H9 (cell line): ENCODE results near the gene IKZF1. TPM values are rescaled to one million over a fixed set of nuclear protein-coding genes. Genes with fewer than 3 reads are reported as not detected.

Source experiments
- DNase-seq: peaks from one replicate; pipeline ENCODE4 v3.0.0-alpha.2; 2017
- H2AFZ ChIP-seq: one replicate; pipeline ENCODE4 v1.6.1; 2013; ENCODE audit warnings: mild to moderate bottlenecking, low read length, control low read depth, moderate library complexity
- H2AK5ac ChIP-seq: 2 replicates; pipeline ENCODE4 v1.6.1; 2013; ENCODE audit warnings: low read length, control low read depth, mixed read lengths; ENCODE audit not compliant: insufficient read length
- H2BK120ac ChIP-seq: one replicate; pipeline ENCODE4 v1.6.1; 2013; ENCODE audit warnings: low read depth, mild to moderate bottlenecking, low read length, control low read depth, inconsistent platforms; ENCODE audit not compliant: poor library complexity, severe bottlenecking
- H2BK12ac ChIP-seq: 2 replicates; pipeline ENCODE4 v1.6.1; 2013; ENCODE audit warnings: low read length, control low read depth, mixed read lengths, low read depth; ENCODE audit not compliant: insufficient read length
- H2BK15ac ChIP-seq: 2 replicates; pipeline ENCODE4 v1.6.1; 2013; ENCODE audit warnings: low read depth, low read length, control low read depth
- H2BK20ac ChIP-seq: one replicate; pipeline ENCODE4 v1.6.1; 2013; ENCODE audit warnings: low read depth, mild to moderate bottlenecking, low read length, control low read depth, inconsistent platforms; ENCODE audit not compliant: poor library complexity, severe bottlenecking
- H2BK5ac ChIP-seq: 2 replicates; pipeline ENCODE4 v1.6.1; 2013; ENCODE audit warnings: low read length, control low read depth, mixed read lengths; ENCODE audit not compliant: insufficient read length
- H3K14ac ChIP-seq: 2 replicates; pipeline ENCODE4 v1.6.1; 2013; ENCODE audit warnings: low read length, control low read depth; ENCODE audit not compliant: insufficient read depth
- H3K18ac ChIP-seq: 2 replicates; pipeline ENCODE4 v1.6.1; 2013; ENCODE audit warnings: low read depth, mild to moderate bottlenecking, mixed read lengths, low read length, control low read depth; ENCODE audit not compliant: insufficient read length
- H3K23ac ChIP-seq: 2 replicates; pipeline ENCODE4 v1.6.1; 2013; ENCODE audit warnings: low read length, control low read depth, mixed read lengths, low read depth; ENCODE audit not compliant: insufficient read length
- H3K23me2 ChIP-seq: 2 replicates; pipeline ENCODE4 v1.6.1; 2013; ENCODE audit warnings: low read depth, mild to moderate bottlenecking, mixed read lengths, low read length, control low read depth; ENCODE audit not compliant: insufficient read length, poor library complexity, severe bottlenecking
- H3K27ac ChIP-seq: 2 replicates; pipeline ENCODE4 v1.5.1; 2013; ENCODE audit warnings: low read length, control low read depth, mixed read lengths, low read depth; ENCODE audit not compliant: insufficient read length
- H3K27me3 ChIP-seq: 2 replicates; pipeline ENCODE4 v1.6.1; 2013; ENCODE audit warnings: low read length, control low read depth, inconsistent platforms; ENCODE audit not compliant: insufficient read depth
- H3K4ac ChIP-seq: 2 replicates; pipeline ENCODE4 v1.6.1; 2013; ENCODE audit warnings: low read depth, mild to moderate bottlenecking, control low read depth, inconsistent platforms, low read length, moderate library complexity
- H3K4me1 ChIP-seq: 2 replicates; pipeline ENCODE4 v1.6.1; 2013; ENCODE audit warnings: low read length, control low read depth, inconsistent platforms; ENCODE audit not compliant: insufficient read depth
- H3K4me2 ChIP-seq: 2 replicates; pipeline ENCODE4 v1.6.1; 2013; ENCODE audit warnings: low read length, control low read depth, mixed read lengths; ENCODE audit not compliant: insufficient read length, insufficient read depth
- H3K56ac ChIP-seq: 2 replicates; pipeline ENCODE4 v1.6.1; 2013; ENCODE audit warnings: low read depth, mild to moderate bottlenecking, mixed read lengths, low read length, control low read depth; ENCODE audit not compliant: insufficient read length
- H3K79me1 ChIP-seq: 2 replicates; pipeline ENCODE4 v1.6.1; 2013; ENCODE audit warnings: low read depth, mild to moderate bottlenecking, moderate library complexity, low read length, control low read depth, inconsistent platforms; ENCODE audit not compliant: insufficient read depth, poor library complexity, severe bottlenecking
- H3K79me2 ChIP-seq: 2 replicates; pipeline ENCODE4 v1.6.1; 2013; ENCODE audit warnings: low read length, control low read depth, inconsistent platforms; ENCODE audit not compliant: insufficient read depth
- H3K9ac ChIP-seq: 2 replicates; pipeline ENCODE4 v1.6.1; 2013; ENCODE audit warnings: low read length, control low read depth, mixed read lengths; ENCODE audit not compliant: insufficient read length; ENCODE audit errors: extremely low read depth
- H3K9me3 ChIP-seq: one replicate; pipeline ENCODE4 v1.6.1; 2013; ENCODE audit warnings: low read depth, low read length, inconsistent platforms; ENCODE audit not compliant: control insufficient read depth
- H3T11ph ChIP-seq: one replicate; pipeline ENCODE4 v1.6.1; 2013; ENCODE audit warnings: mild to moderate bottlenecking, low read length, control low read depth, inconsistent platforms
- H4K20me1 ChIP-seq: one replicate; pipeline ENCODE4 v1.6.1; 2013; ENCODE audit not compliant: control insufficient read depth, insufficient read length, insufficient read depth
- H4K5ac ChIP-seq: 2 replicates; pipeline ENCODE4 v1.6.1; 2013; ENCODE audit warnings: low read depth, mild to moderate bottlenecking, mixed read lengths, low read length, control low read depth; ENCODE audit not compliant: insufficient read length
- H4K8ac ChIP-seq: replicated peaks from 2 replicates; pipeline ENCODE4 v1.6.1; 2013; ENCODE audit warnings: low read length, control low read depth, mixed read lengths, low read depth; ENCODE audit not compliant: insufficient read length
- H4K91ac ChIP-seq: 2 replicates; pipeline ENCODE4 v1.6.1; 2013; ENCODE audit warnings: low read depth, mild to moderate bottlenecking, moderate library complexity, mixed read lengths, low read length, control low read depth; ENCODE audit not compliant: insufficient read length
- H3K27ac Mint-ChIP-seq, 3 experiments: 2 replicates in 2 of 3; 3 replicates in 1 of 3; pipeline ENCODE4 v1.8.0; 2020 to 2021; ENCODE audit warnings: mixed read lengths in 3 of 3, mild to moderate bottlenecking in 1 of 3, moderate library complexity in 1 of 3
- H3K27me3 Mint-ChIP-seq: 2 replicates; pipeline ENCODE4 v1.8.0; 2021; ENCODE audit warnings: low read depth, mild to moderate bottlenecking, moderate library complexity, mixed read lengths
- H3K36me3 Mint-ChIP-seq, 3 experiments: 2 replicates in 2 of 3; 3 replicates in 1 of 3; pipeline ENCODE4 v1.8.0; 2020 to 2021; ENCODE audit warnings: low read depth in 3 of 3, mixed read lengths in 3 of 3; ENCODE audit not compliant: insufficient read depth in 1 of 3
- H3K4me1 Mint-ChIP-seq, 2 experiments: 2 replicates each; pipeline ENCODE4 v1.8.0; 2020; ENCODE audit warnings: mixed read lengths in 2 of 2
- H3K4me3 Mint-ChIP-seq, 2 experiments: 2 replicates in 1 of 2; 3 replicates in 1 of 2; pipeline ENCODE4 v1.8.0; 2020 to 2021; ENCODE audit warnings: mild to moderate bottlenecking in 2 of 2, mixed read lengths in 2 of 2, moderate library complexity in 1 of 2
- H3K9me3 Mint-ChIP-seq, 2 experiments: 2 replicates in 1 of 2; 3 replicates in 1 of 2; pipeline ENCODE4 v1.8.0; 2020; ENCODE audit warnings: mild to moderate bottlenecking in 2 of 2, mixed read lengths in 2 of 2, moderate library complexity in 1 of 2
- WGBS: extraction: QIAGEN DNeasy Blood & Tissue Kit; methylation state at CpG from one replicate; pipeline ENCODE4 v1.1.7; 2013; ENCODE audit warnings: missing lambda C conversion rate, low lambda C conversion rate, mixed read lengths; ENCODE audit not compliant: insufficient read length; ENCODE audit errors: extremely low coverage; 5-methylcytosine and 5-hydroxymethylcytosine counted together
- total RNA-seq: library from RNA; stranded (reverse); gene quantifications from 2 replicates; pipeline ENCODE4 v1.2.1, GENCODE V29; 2021
- TF ChIP-seq, protein P1 (sequence below): fragments of 200-600 bp; sonication (generic); conservative IDR thresholded peaks from 3 replicates; pipeline ENCODE4 v1.8.0; 2021; ENCODE audit warnings: antibody characterized with exemption, mild to moderate bottlenecking

Gene IKZF1
- total RNA-seq, 1 experiment from 2014 or later = 0.98 TPM

DNA sequence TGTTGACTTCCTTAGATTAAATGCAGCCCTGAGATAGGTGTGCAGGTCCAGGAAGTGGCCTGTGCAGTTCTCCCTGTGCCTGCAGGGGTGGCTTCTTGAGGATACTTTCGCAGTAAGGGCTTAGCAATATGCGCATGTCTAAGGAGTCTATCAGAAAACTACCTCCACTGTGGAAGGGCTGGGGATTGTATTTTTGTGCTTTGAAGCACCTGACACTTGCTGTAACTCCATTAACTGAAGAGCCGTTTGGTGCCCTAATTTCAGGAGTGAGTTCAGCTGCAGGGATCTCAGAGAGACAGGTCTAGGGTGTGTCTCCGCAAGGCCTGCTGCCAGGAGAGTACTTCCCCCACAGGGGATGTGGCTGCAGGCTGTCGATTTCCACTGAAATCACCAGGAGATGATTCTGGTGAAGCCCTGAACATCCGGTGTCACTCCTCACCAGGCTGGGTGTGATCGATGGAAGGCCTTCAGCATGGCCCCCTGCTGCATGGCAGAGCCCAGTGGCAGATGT, 35.5 kb downstream of the IKZF1 start:
- Histone ChIP-seq H3K9me3 (no peaks in the 10 kb centered on the region), H3K18ac (no peak overlapping the region), H3K56ac (no peak overlapping the region), H4K20me1 (no peaks in the 10 kb centered on the region), H3K23me2 (no peaks in the 10 kb centered on the region), H3K79me1 (no peaks in the 10 kb centered on the region), H3K23ac (no peak overlapping the region), H3K4me2 (no peak overlapping the region), H3T11ph (no peak overlapping the region), H3K27me3 (no peaks in the 10 kb centered on the region), H4K8ac (no peak overlapping the region), H3K27ac (no peak overlapping the region), H2AK5ac (no peak overlapping the region), H3K79me2 (no peaks in the 10 kb centered on the region), H2BK12ac (no peak overlapping the region), H2BK5ac (no peak overlapping the region), H3K4me1 (no peaks in the 10 kb centered on the region; the same call in 1 of the 2 replicates), H4K5ac (no peak overlapping the region), H2AFZ (no peak overlapping the region), H2BK20ac (no peak overlapping the region), H3K9ac (no peak overlapping the region), H2BK120ac (no peak overlapping the region), H4K91ac (no peak overlapping the region), H3K4ac (no peak overlapping the region), H3K14ac (no peak overlapping the region; the same call in 1 of the 2 replicates), H2BK15ac (no peak overlapping the region)
- WGBS = no CpG with 5 or more reads among the region's 7 CpGs
- no peak for DNase-seq
- Mint-ChIP-seq H3K4me1 (peaks cover 14 to 16% of the 10 kb centered on the region in 2 experiments), H3K9me3 (no peaks in the 10 kb centered on the region), H3K27ac (peak overlapping the region in 1 of 3 experiments; percentile 28; a peak in 1 of 7 replicates), H3K27me3 (peaks cover 8% of the 10 kb centered on the region), H3K36me3 (no peaks in the 10 kb centered on the region), H3K4me3 (no peak overlapping the region)
- TF ChIP-seq, protein P1, sequence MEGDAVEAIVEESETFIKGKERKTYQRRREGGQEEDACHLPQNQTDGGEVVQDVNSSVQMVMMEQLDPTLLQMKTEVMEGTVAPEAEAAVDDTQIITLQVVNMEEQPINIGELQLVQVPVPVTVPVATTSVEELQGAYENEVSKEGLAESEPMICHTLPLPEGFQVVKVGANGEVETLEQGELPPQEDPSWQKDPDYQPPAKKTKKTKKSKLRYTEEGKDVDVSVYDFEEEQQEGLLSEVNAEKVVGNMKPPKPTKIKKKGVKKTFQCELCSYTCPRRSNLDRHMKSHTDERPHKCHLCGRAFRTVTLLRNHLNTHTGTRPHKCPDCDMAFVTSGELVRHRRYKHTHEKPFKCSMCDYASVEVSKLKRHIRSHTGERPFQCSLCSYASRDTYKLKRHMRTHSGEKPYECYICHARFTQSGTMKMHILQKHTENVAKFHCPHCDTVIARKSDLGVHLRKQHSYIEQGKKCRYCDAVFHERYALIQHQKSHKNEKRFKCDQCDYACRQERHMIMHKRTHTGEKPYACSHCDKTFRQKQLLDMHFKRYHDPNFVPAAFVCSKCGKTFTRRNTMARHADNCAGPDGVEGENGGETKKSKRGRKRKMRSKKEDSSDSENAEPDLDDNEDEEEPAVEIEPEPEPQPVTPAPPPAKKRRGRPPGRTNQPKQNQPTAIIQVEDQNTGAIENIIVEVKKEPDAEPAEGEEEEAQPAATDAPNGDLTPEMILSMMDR = no peak
